Effector memory CD4-positive, alpha-beta T cell (primary cell): Measurements from ENCODE around the gene FAM120C.

ENCODE experiments used
- DNase-seq, 3 donors: peaks; one replicate each; pipeline ENCODE4 v3.0.0-alpha.2; 2020
- H3K27ac ChIP-seq: 2 replicates; pipeline ENCODE4 v1.7.0; 2013; ENCODE audit warnings: mild to moderate bottlenecking, low read length, moderate library complexity; ENCODE audit not compliant: insufficient read depth, poor library complexity, severe bottlenecking
- H3K27me3 ChIP-seq: replicated peaks from 2 replicates; pipeline ENCODE4 v1.7.0; 2013; ENCODE audit warnings: mild to moderate bottlenecking, low read length; ENCODE audit not compliant: insufficient read depth, control insufficient read depth, poor library complexity, severe bottlenecking
- H3K36me3 ChIP-seq: 2 replicates; pipeline ENCODE4 v1.7.0; 2013; ENCODE audit warnings: mild to moderate bottlenecking, low read length, moderate library complexity; ENCODE audit not compliant: control insufficient read depth, insufficient read depth
- H3K4me1 ChIP-seq: 2 replicates; pipeline ENCODE4 v1.7.0; 2013; ENCODE audit warnings: low read length, mild to moderate bottlenecking; ENCODE audit not compliant: control insufficient read depth, insufficient read depth, poor library complexity, severe bottlenecking
- H3K4me3 ChIP-seq: 2 replicates; pipeline ENCODE4 v1.7.0; 2013; ENCODE audit warnings: low read length, low read depth, mild to moderate bottlenecking; ENCODE audit not compliant: insufficient read depth, poor library complexity, severe bottlenecking
- H3K9me3 ChIP-seq: 2 replicates; pipeline ENCODE4 v1.7.0; 2013; ENCODE audit warnings: mild to moderate bottlenecking, low read length, moderate library complexity; ENCODE audit not compliant: control insufficient read depth

FAM120C gene

DNA sequence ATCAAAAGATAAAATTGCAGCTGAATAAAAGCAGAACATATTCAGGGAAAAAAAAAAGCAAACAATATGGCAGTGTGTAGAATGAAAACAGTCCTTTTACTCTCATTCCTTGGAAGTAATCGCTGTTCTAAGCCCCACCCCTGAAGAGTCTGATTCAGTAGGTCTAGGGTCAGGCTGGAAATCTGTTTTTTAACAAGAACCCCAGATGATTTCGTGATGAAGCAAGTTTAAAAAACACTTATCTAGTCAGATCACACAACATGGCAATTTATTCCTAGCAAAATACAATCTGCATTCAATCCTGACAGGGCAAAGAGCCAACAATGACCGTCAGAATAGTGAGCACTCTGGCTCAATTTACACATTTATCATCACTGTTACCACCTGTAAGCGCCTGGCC is 16.1 kb downstream of the FAM120C start:
- Histone ChIP-seq H3K27ac (no peak overlapping the region), H3K9me3 (no peaks in the 10 kb centered on the region), H3K27me3 (no peaks in the 10 kb centered on the region), H3K4me1 (no peaks in the 10 kb centered on the region), H3K4me3 (no peak overlapping the region), H3K36me3 (no peaks in the 10 kb centered on the region)
- DNase-seq, result no peak

DNA sequence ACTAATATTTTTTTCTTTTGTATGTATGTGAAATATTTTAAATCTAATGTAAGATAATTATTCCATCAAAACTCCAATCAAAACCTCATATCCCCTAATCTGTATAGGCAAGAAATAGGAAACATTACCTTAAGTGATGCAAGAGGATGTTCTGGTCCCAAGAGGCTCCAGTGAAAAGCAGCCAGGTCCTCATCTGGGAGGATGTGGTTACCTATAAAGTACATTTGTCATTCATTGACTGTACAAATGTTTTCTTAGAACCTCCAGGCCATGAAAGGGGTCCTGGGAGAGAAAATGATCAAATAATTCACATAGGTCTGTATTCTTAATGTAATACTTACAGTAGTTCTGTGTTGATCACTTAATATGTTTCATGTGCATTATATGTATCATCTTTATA is 25.5 kb downstream of the FAM120C start:
- H3K4me1 ChIP-seq, result no peaks in the 10 kb centered on the region
- DNase-seq, result no peak
- no peak overlapping the region for H3K4me3 ChIP-seq
- no peak overlapping the region for H3K27ac ChIP-seq
- no peaks in the 10 kb centered on the region for H3K27me3 ChIP-seq
- H3K9me3 ChIP-seq, result no peaks in the 10 kb centered on the region
- no peaks in the 10 kb centered on the region for H3K36me3 ChIP-seq

DNA sequence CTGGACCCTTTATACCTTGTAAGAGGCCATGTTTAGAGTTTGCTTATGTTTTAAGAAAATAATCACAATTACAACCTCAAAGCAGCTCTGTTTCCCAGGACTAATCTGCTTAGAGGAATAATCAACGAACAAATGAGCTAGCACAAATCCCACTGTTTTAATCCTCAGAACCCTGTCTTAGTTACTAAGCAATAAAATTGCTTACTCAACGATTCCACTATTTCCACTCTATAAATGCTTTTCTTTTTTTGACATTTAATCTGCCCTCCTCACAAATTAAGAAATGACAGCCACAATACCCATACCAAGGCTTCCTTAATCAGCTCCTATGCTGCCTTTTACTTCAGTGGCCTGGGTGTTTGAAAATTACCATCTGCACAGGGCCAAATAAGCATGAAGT is 48.8 kb downstream of the FAM120C start:
- no peaks in the 10 kb centered on the region for H3K27me3 ChIP-seq
- no peak overlapping the region for H3K4me3 ChIP-seq
- H3K9me3 ChIP-seq, result no peaks in the 10 kb centered on the region
- H3K36me3 ChIP-seq, result peaks cover 5% of the 10 kb centered on the region
- DNase-seq, result no peak
- H3K27ac ChIP-seq, result no peak overlapping the region
- no peaks in the 10 kb centered on the region for H3K4me1 ChIP-seq

DNA sequence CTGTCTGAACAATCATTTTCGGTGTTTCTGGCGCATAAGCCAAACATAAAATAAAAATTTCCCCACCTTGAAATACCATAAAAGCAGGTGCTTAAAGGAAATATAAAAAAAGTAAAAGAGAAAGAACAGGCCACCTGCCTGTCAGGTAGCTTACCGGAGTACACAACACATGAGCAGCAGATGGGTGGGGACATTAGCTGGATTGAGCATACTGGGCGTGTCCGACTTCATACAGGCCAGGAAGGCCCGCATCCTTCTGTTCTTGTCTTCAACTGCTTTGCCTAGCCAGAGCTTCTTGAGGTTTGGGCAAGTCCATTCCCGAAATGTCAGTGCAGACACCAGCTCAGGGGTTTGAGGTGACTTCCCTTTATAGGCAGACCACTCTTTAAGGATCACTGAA is 66.7 kb downstream of the FAM120C start:
- Histone ChIP-seq H3K36me3 (no peaks in the 10 kb centered on the region), H3K9me3 (no peaks in the 10 kb centered on the region), H3K4me3 (no peak overlapping the region), H3K27me3 (no peaks in the 10 kb centered on the region), H3K4me1 (no peaks in the 10 kb centered on the region), H3K27ac (no peak overlapping the region)
- no peak for DNase-seq

DNA sequence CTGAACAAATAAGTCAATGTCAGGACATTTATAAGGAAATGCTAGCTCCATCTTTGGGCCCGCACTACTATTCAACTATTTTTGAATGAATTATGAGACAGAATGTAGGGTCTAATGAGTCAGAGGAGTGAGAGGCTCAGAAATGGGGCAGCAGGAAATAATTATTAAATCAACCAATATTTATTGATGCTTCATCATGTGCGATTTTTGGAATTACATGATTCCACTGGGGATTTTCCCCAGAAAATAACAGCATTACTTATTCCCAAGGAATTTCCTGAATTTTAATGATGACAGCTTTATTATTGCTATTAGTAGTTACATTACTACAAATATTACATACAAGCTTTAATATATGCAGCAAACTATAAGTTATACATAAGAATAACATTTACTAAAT is 89.5 kb downstream of the FAM120C start:
- Histone ChIP-seq H3K36me3 (no peaks in the 10 kb centered on the region), H3K9me3 (no peaks in the 10 kb centered on the region), H3K4me1 (no peaks in the 10 kb centered on the region), H3K4me3 (no peak overlapping the region), H3K27ac (no peak overlapping the region), H3K27me3 (no peaks in the 10 kb centered on the region)
- no peak for DNase-seq

DNA sequence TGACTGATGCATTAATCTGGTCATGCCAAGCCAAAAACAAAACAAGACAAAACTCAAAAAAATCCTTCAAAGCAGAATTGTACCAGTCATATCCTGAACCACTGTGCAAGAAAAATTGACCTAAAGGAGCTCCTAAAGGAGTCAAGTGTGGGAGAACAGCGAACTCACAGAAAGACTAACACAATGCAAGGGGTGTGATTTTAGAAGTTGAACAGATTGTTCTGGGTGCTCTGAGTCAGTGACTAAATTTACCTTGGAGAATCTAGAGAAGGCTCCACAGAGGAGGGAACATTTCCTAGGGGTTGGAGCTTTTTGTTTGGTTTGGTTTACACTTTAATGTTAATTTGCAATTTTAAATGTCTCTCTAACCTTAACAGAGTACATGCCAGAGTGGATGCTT is 89.9 kb downstream of the FAM120C start:
- Histone ChIP-seq H3K36me3 (no peaks in the 10 kb centered on the region), H3K9me3 (no peaks in the 10 kb centered on the region), H3K27me3 (no peaks in the 10 kb centered on the region), H3K4me3 (no peak overlapping the region), H3K27ac (no peak overlapping the region), H3K4me1 (no peaks in the 10 kb centered on the region)
- DNase-seq, result no peak

DNA sequence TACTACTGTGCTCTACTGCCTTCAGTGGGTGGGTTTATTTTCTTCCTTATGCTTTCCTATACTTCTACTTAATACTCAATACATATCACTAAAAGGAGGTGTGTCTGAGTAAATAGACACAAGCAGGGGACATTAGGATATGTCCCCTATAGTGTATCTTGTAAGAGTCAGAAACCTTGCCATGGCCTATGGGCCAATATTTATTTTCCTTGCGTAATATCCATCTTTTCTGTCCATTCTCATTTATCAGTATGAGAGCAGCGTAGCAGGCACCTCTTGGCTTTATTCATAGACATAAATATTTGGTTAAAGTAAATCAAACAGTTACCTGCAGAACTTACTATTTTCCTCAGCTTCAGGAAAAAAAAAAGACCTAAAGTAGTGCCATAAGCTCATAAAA is 92.2 kb downstream of the FAM120C start:
- H3K4me3 ChIP-seq, result no peak overlapping the region

DNA sequence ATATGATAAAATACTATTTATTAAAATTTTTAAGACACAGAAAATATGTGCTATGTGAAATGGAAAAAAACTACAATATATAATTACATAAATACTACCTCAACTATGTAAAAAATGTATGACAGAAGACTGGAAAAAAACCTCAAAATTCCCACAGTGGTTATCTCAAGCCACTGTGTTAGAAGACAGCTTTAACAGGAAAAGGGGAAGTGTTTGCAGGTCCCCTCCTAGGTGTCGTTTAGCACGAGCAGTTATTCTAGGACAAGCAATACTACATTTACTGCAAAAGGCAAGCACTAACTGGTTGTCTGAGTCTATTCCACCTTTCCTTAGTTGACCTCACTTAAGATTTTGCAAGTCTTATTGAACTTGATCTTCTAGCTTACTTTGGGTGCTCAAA is 93.9 kb downstream of the FAM120C start:
- no peak overlapping the region for H3K4me3 ChIP-seq
- H3K27me3 ChIP-seq, result no peaks in the 10 kb centered on the region
- no peak overlapping the region for H3K27ac ChIP-seq
- no peaks in the 10 kb centered on the region for H3K4me1 ChIP-seq
- DNase-seq, result no peak
- peaks cover 5% of the 10 kb centered on the region for H3K36me3 ChIP-seq
- no peaks in the 10 kb centered on the region for H3K9me3 ChIP-seq

More for the DNA sequence above, 92.2 kb downstream of the FAM120C start:
- no peak overlapping the region for H3K27ac ChIP-seq
- H3K27me3 ChIP-seq, result no peaks in the 10 kb centered on the region
- no peaks in the 10 kb centered on the region for H3K4me1 ChIP-seq
- no peaks in the 10 kb centered on the region for H3K9me3 ChIP-seq
- no peaks in the 10 kb centered on the region for H3K36me3 ChIP-seq
- no peak for DNase-seq

DNA sequence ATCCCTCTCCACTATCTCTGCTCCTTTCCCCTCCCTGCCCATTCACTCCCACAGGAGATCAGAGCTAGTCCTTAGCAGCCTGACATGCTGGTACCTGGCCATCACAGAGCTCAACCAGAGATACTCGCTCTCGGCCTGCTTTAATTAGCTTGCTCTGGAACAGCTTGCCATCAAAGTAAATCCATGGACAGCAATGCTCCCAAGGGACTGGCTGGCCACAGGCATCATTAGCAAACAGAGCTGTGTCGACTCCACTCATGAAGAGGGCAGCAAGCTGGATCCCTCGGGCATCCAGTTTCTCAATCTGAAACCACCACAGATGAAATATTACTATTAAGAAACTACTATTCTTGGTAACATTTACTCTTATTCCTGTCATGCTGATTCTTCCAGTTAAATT is 95.4 kb downstream of the FAM120C start:
- Histone ChIP-seq H3K4me1 (no peaks in the 10 kb centered on the region), H3K36me3 (peaks cover 5% of the 10 kb centered on the region), H3K4me3 (no peak overlapping the region), H3K27me3 (no peaks in the 10 kb centered on the region), H3K27ac (no peak overlapping the region), H3K9me3 (no peaks in the 10 kb centered on the region)
- DNase-seq, result no peak

DNA sequence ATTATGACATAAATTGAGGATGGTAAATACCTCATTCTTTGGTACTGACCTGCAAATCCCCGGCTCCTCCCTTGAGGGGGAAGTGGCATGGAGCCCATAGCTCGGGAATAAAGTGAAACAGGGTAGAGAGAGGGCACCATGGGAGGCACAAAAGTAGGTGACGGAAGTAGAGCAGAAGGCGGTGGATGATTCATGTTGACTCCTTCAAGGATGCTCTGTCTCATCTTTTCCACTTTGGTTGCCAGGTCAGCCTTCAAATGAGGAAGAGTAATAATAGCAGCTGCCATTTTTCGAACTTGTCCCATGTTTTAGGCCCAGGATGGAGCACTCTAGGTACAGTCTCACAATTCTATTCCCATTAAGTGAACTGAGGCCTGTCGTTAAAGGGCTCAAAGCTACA is 97.4 kb downstream of the FAM120C start:
- Histone ChIP-seq H3K4me1 (no peaks in the 10 kb centered on the region), H3K27me3 (no peaks in the 10 kb centered on the region), H3K9me3 (no peaks in the 10 kb centered on the region), H3K4me3 (no peak overlapping the region), H3K36me3 (peaks cover 5% of the 10 kb centered on the region), H3K27ac (no peak overlapping the region)
- DNase-seq, result no peak

DNA sequence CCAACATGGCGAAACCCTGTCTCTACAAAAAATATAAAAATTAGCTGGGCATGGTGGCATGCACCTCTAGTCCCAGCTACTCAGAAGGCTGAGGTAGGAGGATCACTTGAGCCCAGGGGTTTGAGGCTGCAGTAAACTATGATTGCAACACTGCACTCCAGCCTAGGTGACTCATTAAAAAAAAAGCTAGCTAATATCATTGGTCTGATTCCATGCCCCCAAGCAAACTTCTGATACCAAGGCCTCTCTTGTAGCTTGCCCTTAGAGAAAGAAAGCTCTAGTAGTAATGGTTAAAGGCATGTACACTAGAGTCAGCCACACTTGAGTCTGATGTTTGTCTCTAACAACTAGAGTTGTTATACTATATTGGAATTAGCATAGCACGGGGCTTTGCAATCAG is 106.2 kb downstream of the FAM120C start:
- Histone ChIP-seq H3K9me3 (no peaks in the 10 kb centered on the region), H3K27ac (no peak overlapping the region), H3K27me3 (no peaks in the 10 kb centered on the region), H3K4me1 (no peaks in the 10 kb centered on the region), H3K36me3 (no peaks in the 10 kb centered on the region), H3K4me3 (no peak overlapping the region)
- no peak for DNase-seq
